Measurements from ENCODE around the gene CCL27. TPM values are rescaled to one million over a fixed set of nuclear protein-coding genes. Genes with fewer than 3 reads are reported as not detected.
A peak's percentile ranks its signal among the peaks of the same experiment; 100 is the strongest.

Gene CCL27, protein sequence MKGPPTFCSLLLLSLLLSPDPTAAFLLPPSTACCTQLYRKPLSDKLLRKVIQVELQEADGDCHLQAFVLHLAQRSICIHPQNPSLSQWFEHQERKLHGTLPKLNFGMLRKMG
- 10 to 100 TPM in 1 of 4 donors, not detected in 3; 45.1 TPM for total RNA-seq

DNA sequence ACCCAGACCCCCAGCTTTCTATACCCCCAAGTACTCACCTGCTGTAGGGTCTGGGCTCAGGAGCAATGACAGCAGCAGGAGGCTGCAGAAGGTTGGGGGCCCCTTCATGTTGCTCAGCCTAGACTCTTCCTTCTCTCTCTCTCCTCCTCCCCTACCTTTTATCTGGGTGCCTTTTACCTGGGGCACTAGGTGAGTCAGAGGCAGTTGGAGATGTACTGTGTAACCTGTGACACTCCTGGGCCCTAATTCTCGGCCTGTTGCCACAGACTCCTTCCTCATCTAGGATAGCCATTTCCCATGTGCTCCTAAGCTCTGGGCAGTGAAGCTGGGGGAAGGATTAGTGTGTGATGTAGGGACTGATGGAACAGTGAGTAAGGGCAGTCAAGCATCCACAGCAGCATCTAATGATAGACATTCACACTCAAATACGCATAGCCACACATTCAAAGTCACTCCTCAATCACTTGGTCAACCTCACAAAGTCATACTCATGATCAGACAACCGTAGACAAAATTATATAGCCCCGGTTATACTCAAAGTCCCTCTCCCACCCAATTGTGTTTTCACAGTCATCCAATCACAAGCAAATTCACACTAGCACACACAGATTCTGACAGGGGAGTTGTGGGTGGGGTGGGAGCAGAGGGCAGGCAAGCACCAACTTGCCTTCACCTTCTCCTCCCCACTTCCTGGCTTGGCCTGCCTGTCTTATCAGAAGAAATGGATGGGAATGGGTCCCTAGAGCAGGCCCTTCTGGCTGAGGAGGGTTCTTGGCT, at the start of gene CCL27:
TSS of gene CCL27 (minus strand) at position 132 of the 777 bp plus-strand sequence. CDS start at position 108, 24 bp downstream.
- DNase-seq (ENCODE audit: low spot score in 2 of 2): no peak
- Histone ChIP-seq H3K27ac (peak within 1 kb of the TSS in 3 of 4 donors; percentile 40 to 100 (median 99)), H3K27me3 (no peaks in the 10 kb centered on the region), H3K4me1 (peaks cover 0 to 30% (median 7%) of the 10 kb centered on the region in 4 donors), H3K4me3 (no peak within 1 kb of the TSS), H3K9me3 (no peaks in the 10 kb centered on the region), H3K36me3 (peaks cover 0 to 41% (median 0%) of the 10 kb centered on the region in 3 donors)
- WGBS, 2 donors: 74 to 87% methylated on average over 4 of the region's 4 CpGs
- TF ChIP-seq POLR2A (IDR thresholded peaks at IDR 0.05) (no peak), EP300 (IDR thresholded peaks at IDR 0.05) (no peak)
- TF ChIP-seq, protein P1, sequence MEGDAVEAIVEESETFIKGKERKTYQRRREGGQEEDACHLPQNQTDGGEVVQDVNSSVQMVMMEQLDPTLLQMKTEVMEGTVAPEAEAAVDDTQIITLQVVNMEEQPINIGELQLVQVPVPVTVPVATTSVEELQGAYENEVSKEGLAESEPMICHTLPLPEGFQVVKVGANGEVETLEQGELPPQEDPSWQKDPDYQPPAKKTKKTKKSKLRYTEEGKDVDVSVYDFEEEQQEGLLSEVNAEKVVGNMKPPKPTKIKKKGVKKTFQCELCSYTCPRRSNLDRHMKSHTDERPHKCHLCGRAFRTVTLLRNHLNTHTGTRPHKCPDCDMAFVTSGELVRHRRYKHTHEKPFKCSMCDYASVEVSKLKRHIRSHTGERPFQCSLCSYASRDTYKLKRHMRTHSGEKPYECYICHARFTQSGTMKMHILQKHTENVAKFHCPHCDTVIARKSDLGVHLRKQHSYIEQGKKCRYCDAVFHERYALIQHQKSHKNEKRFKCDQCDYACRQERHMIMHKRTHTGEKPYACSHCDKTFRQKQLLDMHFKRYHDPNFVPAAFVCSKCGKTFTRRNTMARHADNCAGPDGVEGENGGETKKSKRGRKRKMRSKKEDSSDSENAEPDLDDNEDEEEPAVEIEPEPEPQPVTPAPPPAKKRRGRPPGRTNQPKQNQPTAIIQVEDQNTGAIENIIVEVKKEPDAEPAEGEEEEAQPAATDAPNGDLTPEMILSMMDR (IDR thresholded peaks at IDR 0.05): no peak

- TF ChIP-seq, protein P1 (IDR thresholded peaks at IDR 0.05): no peak
- TF ChIP-seq EP300 (IDR thresholded peaks at IDR 0.05) (no peak), POLR2A (IDR thresholded peaks at IDR 0.05) (no peak)
- 61 to 65% methylated on average over 1 of the region's 1 CpG for WGBS, 2 donors
- no peak for DNase-seq (ENCODE audit: low spot score in 2 of 2)
Measured at GRCh38 chr9:34712140-34712539, 49.7 kb upstream of the CCL27 start.

GRCh38 chr9:34710023-34710422, 47.6 kb upstream of the CCL27 start, which contains the start of gene CCL21:
Gene CCL21 (minus strand): TSS chr9:34710136. CDS start chr9:34710066, 70 bp downstream.
- H3K27me3 ChIP-seq: no peaks in the 10 kb centered on the region

More at GRCh38 chr9:34712140-34712539, 49.7 kb upstream of the CCL27 start:
- Histone ChIP-seq H3K27ac (no peak overlapping the region), H3K27me3 (no peaks in the 10 kb centered on the region), H3K4me3 (no peak overlapping the region), H3K36me3 (no peaks in the 10 kb centered on the region), H3K4me1 (peaks cover 0 to 5% (median 0%) of the 10 kb centered on the region in 4 donors), H3K9me3 (no peaks in the 10 kb centered on the region)

GRCh38 chr9:34709196-34709978, 46.9 kb upstream of the CCL27 start:
- no peak for TF ChIP-seq EP300 (IDR thresholded peaks at IDR 0.05)
- no peak for TF ChIP-seq POLR2A (IDR thresholded peaks at IDR 0.05)
- TF ChIP-seq, protein P1 (IDR thresholded peaks at IDR 0.05): no peak
- Histone ChIP-seq H3K27me3 (no peaks in the 10 kb centered on the region), H3K27ac (no peak overlapping the region), H3K36me3 (no peaks in the 10 kb centered on the region), H3K9me3 (no peaks in the 10 kb centered on the region), H3K4me1 (peaks cover 0 to 5% (median 0%) of the 10 kb centered on the region in 4 donors), H3K4me3 (no peak overlapping the region)
- DNase-seq (ENCODE audit: low spot score in 2 of 2): no peak
- WGBS, 2 donors: 95 to 99% methylated on average over 8 to 9 of the region's 9 CpGs

More at GRCh38 chr9:34710023-34710422, 47.6 kb upstream of the CCL27 start, which contains the start of gene CCL21:
- no peaks in the 10 kb centered on the region for H3K9me3 ChIP-seq
- no peak within 1 kb of the TSS for H3K4me3 ChIP-seq
- 51 to 69% methylated on average over 2 of the region's 2 CpGs for WGBS, 2 donors
- DNase-seq (ENCODE audit: low spot score in 2 of 2): no peak
- no peaks in the 10 kb centered on the region for H3K36me3 ChIP-seq
- H3K27ac ChIP-seq: no peak within 1 kb of the TSS
- peaks cover 0 to 5% (median 0%) of the 10 kb centered on the region in 4 donors for H3K4me1 ChIP-seq
- no peak for TF ChIP-seq POLR2A (IDR thresholded peaks at IDR 0.05)
- TF ChIP-seq EP300 (IDR thresholded peaks at IDR 0.05): no peak
- TF ChIP-seq, protein P1 (IDR thresholded peaks at IDR 0.05): no peak

All from tibial nerve (tissue), 4 donors.